BLaER1 (cell line): ENCODE measurements around the gene ORAI1.
A peak's percentile ranks its signal among the peaks of the same experiment; 100 is the strongest.
"Not testable (repeated sequence)": the region's sequence is repeated elsewhere in the genome, so short reads cannot be mapped to it uniquely, and the experiment has no call there.

ENCODE experiments used
- H3K27ac ChIP-seq: shearing (Covaris generic); formaldehyde crosslinking; 2 replicates; pipeline ENCODE4 v1.8.1; 2022
- H3K27me3 ChIP-seq: shearing (Covaris generic); formaldehyde crosslinking; 2 replicates; pipeline ENCODE4 v1.8.1; 2022
- H3K36me3 ChIP-seq: shearing (Covaris generic); formaldehyde crosslinking; 2 replicates; pipeline ENCODE4 v1.8.1; 2022
- H3K4me1 ChIP-seq: shearing (Covaris generic); formaldehyde crosslinking; 2 replicates; pipeline ENCODE4 v1.8.1; 2022
- H3K4me2 ChIP-seq: shearing (Covaris generic); formaldehyde crosslinking; 2 replicates; pipeline ENCODE4 v1.8.1; 2022
- H3K4me3 ChIP-seq: shearing (Covaris generic); formaldehyde crosslinking; 2 replicates; pipeline ENCODE4 v1.8.1; 2022
- H3K9ac ChIP-seq: shearing (Covaris generic); formaldehyde crosslinking; 2 replicates; pipeline ENCODE4 v1.8.1; 2022
- H3K9me3 ChIP-seq: shearing (Covaris generic); formaldehyde crosslinking; 2 replicates; pipeline ENCODE4 v1.8.1; 2022
- H4K20me1 ChIP-seq: shearing (Covaris generic); formaldehyde crosslinking; 2 replicates; pipeline ENCODE4 v1.8.1; 2022
- Cebpa-rat ChIP-seq: shearing (Covaris generic); IDR thresholded peaks from 2 replicates; pipeline ENCODE4 v1.8.1; 2022

The ORAI1 gene

DNA sequence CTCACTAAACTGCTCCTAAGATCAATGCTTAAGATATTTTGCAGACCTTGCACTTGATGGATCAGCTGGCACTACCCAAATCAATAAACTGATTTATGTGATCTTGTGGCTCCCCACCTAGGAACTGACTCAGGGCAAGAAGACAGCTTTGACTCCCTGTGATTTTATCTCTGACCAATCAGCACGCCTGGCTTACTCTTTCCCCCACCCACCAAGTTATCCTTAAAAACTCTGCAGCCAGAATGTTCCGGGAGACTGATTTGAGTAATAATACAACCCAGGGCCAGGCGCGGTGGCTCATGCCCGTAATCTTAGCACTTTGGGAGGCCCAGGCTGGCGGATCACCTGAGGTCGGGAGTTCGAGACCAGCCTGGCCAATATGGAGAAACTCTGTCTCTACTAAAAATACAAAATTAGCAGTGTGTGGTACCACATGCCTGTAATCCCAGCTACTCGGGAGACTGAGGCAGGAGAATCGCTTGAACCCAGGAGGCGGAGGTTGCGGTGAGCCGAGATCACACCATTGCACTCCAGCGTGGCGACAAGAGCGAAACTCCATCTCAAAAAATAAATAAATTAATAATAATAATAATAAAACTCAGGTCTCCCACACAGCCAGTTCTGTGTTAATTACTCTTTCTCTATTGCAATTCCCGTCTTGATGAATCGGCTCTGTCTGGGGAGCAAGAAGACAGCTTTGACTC is 31.1 kb downstream of the ORAI1 start:
- Histone ChIP-seq H3K27ac (0 out of 2 replicates have a peak overlapping the region, but pooled peaks have one; percentile 2), H3K36me3 (peaks cover 7% of the 10 kb centered on the region; the same call in 1 of the 2 replicates), H3K9ac (no peak overlapping the region), H3K9me3 (no peaks in the 10 kb centered on the region), H3K4me2 (no peak overlapping the region), H4K20me1 (no peaks in the 10 kb centered on the region), H3K4me3 (no peak overlapping the region), H3K27me3 (no peaks in the 10 kb centered on the region), H3K4me1 (peaks cover 52% of the 10 kb centered on the region)
- TF ChIP-seq Cebpa-rat: no peak

DNA sequence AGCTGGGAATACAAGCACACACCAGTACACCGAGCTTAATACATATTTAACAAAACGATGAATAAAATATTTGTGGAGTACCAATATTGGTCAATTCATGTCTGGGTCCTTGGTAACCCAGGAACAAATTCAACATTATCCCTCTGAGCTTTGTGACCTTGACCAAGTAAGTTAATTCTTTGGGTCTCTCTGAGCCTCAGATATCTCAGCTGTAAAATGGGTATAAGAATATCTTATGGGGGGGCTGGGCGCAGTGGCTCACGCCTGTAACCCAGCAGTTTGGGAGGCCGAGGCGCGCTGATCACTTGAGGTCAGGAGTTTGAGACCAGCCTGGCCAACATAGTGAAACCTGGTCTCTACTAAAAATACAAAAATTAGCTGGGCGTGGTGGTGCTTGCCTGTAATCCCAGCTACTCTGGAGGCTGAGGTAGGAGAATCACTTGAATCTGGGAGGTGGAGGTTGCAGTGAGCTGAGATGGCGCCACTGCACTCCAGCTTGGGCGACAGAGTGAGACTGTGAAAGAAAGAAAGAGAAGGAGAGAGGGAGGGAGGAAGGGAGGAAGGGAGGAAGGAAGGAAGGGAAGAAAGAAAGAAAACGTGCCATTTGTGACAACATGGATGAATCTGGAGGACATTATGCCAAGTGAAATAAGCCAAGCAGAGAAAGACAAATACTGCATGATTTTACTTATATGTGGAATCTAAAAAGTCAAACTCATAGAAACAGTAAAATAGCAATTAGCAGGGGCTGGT is 35.2 kb downstream of the ORAI1 start:
- Histone ChIP-seq H3K4me2 (peak overlapping the region; percentile 22), H3K4me1 (peaks cover 90% of the 10 kb centered on the region)
- H3K4me3 ChIP-seq, H3K9me3 ChIP-seq, H4K20me1 ChIP-seq, H3K27me3 ChIP-seq, H3K9ac ChIP-seq, H3K27ac ChIP-seq, H3K36me3 ChIP-seq: not testable (repeated sequence)

DNA sequence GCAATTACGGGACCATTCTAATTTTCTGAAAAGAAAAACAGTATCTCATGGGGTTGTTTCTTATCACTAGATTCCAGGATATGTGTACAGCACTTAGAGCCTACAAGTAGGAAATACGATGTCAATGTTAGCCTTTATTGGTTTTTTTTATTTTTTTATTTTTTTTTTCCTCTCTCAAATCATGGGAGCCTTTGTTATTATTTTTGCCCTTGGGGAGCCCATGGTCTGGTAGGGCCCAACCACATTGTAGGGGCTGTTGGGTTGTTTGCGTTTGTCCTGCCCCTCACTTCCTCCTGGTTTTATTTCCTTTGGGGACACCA is 37.2 kb downstream of the ORAI1 start:
- Histone ChIP-seq H3K36me3 (no peaks in the 10 kb centered on the region), H4K20me1 (no peaks in the 10 kb centered on the region), H3K4me1 (peaks cover 88% of the 10 kb centered on the region), H3K4me2 (peak overlapping the region; percentile 98), H3K9me3 (no peaks in the 10 kb centered on the region), H3K9ac (0 out of 2 replicates have a peak overlapping the region, but pooled peaks have one; percentile 20), H3K27ac (peak overlapping the region; percentile 80), H3K4me3 (peak overlapping the region; percentile 76; the same call in 1 of the 2 replicates), H3K27me3 (no peaks in the 10 kb centered on the region)
- no peak for TF ChIP-seq Cebpa-rat

DNA sequence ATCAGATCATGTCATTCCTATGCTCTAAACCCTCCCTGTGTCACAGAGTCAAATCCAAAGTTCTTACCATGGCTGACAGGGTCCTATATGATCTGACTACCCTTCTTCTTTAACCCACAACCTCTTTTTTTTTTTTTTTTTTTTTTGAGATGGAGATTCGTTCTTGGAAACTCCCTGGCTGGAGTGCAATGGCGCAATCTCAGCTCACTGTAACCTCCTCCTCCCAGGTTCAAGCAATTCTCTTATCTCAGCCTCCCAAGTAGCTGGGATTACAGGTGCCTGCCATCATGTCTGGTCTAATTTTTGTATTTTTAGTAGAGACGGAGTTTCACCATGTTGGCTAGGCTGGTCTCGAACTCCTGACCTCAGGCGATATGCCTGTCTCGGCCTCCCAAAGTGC is 40.5 kb downstream of the ORAI1 start:
- Histone ChIP-seq H3K4me2 (peak overlapping the region; percentile 98), H3K9ac (0 out of 2 replicates have a peak overlapping the region, but pooled peaks have one; percentile 24), H3K4me1 (peaks cover 61% of the 10 kb centered on the region)
- not testable (repeated sequence) for H4K20me1 ChIP-seq, H3K36me3 ChIP-seq, H3K27me3 ChIP-seq, H3K9me3 ChIP-seq, H3K27ac ChIP-seq, H3K4me3 ChIP-seq

DNA sequence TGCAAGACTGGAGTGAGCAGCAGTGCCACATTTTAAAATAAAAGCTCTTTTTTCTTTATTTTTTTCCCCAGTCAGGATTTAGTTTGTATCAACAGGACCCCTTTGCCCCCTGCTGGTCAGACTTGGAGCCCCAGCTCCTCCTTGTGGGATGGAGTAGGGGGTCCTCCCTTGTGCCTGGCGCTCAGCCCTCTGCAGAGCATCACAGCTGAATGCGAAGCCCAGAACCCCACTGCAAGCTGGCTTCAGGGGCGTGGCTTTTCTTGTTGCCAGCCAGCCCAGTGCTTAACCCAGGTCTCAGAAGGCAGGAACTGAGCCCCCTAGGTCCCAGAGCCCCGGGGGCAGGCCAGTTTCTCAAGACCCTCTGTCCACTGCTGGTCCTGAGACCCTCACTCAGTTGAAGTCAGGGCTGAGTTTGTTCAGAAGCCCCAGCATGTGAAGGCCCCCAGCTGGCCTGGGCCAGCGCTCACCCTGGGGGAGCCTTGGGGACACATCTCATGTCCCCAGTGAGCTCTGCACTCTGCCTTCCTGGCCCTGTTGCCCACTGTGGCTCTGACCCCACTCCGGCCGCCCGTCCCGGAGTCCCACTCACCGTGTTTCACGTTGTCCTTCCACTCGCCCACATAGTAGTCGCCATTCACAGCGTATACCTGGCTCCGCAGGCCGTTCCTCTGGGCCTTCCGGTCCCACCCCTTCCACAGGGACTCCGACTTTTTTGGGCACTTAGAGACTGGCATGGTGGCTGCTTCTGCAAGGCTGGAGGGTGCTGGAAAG is 42.6 kb downstream of the ORAI1 start:
- no peak overlapping the region for H3K4me3 ChIP-seq
- H3K9ac ChIP-seq: 0 out of 2 replicates have a peak overlapping the region, but pooled peaks have one; percentile 15
- H4K20me1 ChIP-seq: no peaks in the 10 kb centered on the region
- no peak for TF ChIP-seq Cebpa-rat
- H3K27ac ChIP-seq: 0 out of 2 replicates have a peak overlapping the region, but pooled peaks have one; percentile 13
- 0 out of 2 replicates have a peak overlapping the region, but pooled peaks have one; percentile 3 for H3K4me2 ChIP-seq
- no peaks in the 10 kb centered on the region for H3K9me3 ChIP-seq
- peaks cover 57% of the 10 kb centered on the region for H3K4me1 ChIP-seq
- 0 out of 2 replicates have a peak, but pooled peaks cover 5% of the 10 kb centered on the region for H3K36me3 ChIP-seq
- no peaks in the 10 kb centered on the region for H3K27me3 ChIP-seq

DNA sequence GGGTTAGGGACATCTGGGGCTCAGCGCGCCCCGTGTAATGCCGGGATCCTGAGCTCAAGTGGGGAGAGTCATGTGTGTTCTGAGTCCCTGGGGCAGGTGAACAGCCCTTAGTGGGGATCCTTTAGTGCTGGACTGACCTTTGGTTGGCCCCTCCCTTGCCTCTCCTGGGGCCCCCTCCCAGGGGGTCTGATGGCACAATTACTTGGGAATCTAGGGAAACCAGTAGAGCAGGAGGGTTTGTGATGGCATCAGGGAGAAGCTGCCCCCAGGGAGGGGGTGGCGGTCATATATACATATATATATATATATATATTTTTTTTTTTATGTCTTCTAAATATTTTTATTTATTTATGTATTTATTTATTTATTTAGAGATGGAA is 43.2 kb downstream of the ORAI1 start, which contains the start of gene MORN3:
TSS of gene MORN3 (minus strand) at position 134 of the 380 bp plus-strand sequence. CDS start 171 bp downstream, outside the sequence.
- no peak for TF ChIP-seq Cebpa-rat
- H3K27ac ChIP-seq: 0 out of 2 replicates have a peak within 1 kb of the TSS, but pooled peaks have one; percentile 13
- H3K4me2 ChIP-seq: 0 out of 2 replicates have a peak within 1 kb of the TSS, but pooled peaks have one; percentile 3
- 0 out of 2 replicates have a peak, but pooled peaks cover 5% of the 10 kb centered on the region for H3K36me3 ChIP-seq
- H3K4me3 ChIP-seq: no peak within 1 kb of the TSS
- H3K4me1 ChIP-seq: peaks cover 52% of the 10 kb centered on the region
- 0 out of 2 replicates have a peak within 1 kb of the TSS, but pooled peaks have one; percentile 15 for H3K9ac ChIP-seq
- no peaks in the 10 kb centered on the region for H3K27me3 ChIP-seq
- no peaks in the 10 kb centered on the region for H4K20me1 ChIP-seq
- H3K9me3 ChIP-seq: no peaks in the 10 kb centered on the region

DNA sequence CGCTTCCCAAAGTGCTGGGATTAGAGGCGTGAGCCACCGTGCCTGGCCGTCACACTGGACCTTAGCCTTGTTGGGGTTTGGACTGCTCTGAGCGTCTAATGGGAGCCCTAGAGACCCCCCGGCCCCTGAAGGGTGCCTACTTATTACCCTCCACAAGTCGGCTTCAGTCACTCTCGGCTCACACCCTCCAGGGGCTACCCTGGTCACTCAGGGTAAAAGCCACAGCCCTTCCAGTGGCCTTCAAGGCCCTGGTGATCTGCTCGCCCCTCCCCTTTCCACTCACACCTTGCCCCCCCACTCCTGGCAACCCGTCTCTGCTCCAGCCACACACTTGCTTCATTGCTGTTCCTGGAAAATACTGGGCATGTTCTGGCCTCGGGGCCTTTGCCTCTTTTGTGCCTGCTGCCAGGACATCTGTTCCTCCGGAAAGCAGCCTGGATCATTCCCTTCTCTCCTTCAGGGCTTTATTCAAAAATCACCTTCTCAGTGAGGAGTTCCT is 46.7 kb downstream of the ORAI1 start:
- H3K4me1 ChIP-seq: peaks cover 26% of the 10 kb centered on the region
- no peaks in the 10 kb centered on the region for H3K9me3 ChIP-seq
- no peaks in the 10 kb centered on the region for H4K20me1 ChIP-seq
- peak overlapping the region; percentile 89 for H3K4me2 ChIP-seq
- H3K27ac ChIP-seq: peak overlapping the region; percentile 64
- TF ChIP-seq Cebpa-rat: no peak
- peak overlapping the region; percentile 56 for H3K9ac ChIP-seq
- peak overlapping the region; percentile 72 for H3K4me3 ChIP-seq
- 0 out of 2 replicates have a peak, but pooled peaks cover 5% of the 10 kb centered on the region for H3K36me3 ChIP-seq
- H3K27me3 ChIP-seq: no peaks in the 10 kb centered on the region

DNA sequence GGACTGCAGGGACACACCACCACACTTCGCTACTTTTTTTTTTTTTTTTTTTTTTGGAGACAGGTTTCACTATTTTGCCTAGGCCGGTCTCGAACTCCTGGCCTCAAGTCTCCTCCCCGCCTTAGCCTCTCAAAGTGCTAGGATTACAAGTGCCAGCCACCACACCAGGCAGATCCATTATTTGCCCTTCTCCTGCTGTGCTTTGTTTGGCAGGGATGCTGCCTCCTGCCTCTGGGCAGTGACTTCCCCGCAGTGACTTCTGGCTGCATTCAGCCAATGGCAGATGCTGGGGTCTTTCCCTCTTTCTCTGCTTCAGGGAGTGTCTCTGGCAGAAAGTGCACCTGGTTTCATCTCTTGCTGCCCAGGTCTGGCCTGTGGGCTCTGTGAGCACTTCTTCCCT is 49.9 kb downstream of the ORAI1 start:
- H3K4me1 ChIP-seq: peaks cover 29% of the 10 kb centered on the region
- no peak overlapping the region for H3K4me3 ChIP-seq
- no peaks in the 10 kb centered on the region for H4K20me1 ChIP-seq
- H3K36me3 ChIP-seq: no peaks in the 10 kb centered on the region
- H3K9ac ChIP-seq: no peak overlapping the region
- H3K27me3 ChIP-seq: no peaks in the 10 kb centered on the region
- no peaks in the 10 kb centered on the region for H3K9me3 ChIP-seq
- TF ChIP-seq Cebpa-rat: no peak
- no peak overlapping the region for H3K4me2 ChIP-seq
- no peak overlapping the region for H3K27ac ChIP-seq

DNA sequence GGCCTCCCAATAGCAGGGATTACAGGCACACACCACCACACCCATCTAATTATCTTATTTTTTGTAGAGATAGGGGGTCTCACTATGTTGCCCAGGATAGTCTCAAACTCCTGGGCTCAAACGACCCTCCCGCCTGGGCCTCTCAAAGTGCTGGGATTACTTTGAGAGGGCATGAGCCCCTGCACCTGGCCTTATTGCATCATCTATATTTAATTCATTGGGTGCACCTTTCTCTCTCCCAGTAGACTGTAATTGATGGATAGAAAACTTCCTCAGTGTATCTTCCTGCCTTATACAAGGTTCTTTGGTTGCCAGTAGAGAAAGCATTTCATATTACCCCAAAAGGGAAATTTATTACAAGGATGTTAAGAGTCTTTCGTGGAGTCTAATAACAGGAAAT is 52.0 kb downstream of the ORAI1 start:
- H3K9ac ChIP-seq: no peak overlapping the region
- H3K4me1 ChIP-seq: peaks cover 10% of the 10 kb centered on the region; the same call in 1 of the 2 replicates
- TF ChIP-seq Cebpa-rat: 0 out of 2 replicates have a peak, but pooled peaks have one; percentile 25
- no peak overlapping the region for H3K27ac ChIP-seq
- H3K9me3 ChIP-seq: no peaks in the 10 kb centered on the region
- no peaks in the 10 kb centered on the region for H4K20me1 ChIP-seq
- H3K36me3 ChIP-seq: no peaks in the 10 kb centered on the region
- H3K27me3 ChIP-seq: no peaks in the 10 kb centered on the region
- no peak overlapping the region for H3K4me3 ChIP-seq
- H3K4me2 ChIP-seq: no peak overlapping the region
